H1 (cell line): ENCODE results near the gene BPIFB4. TPM values are rescaled to one million over a fixed set of nuclear protein-coding genes. Genes with fewer than 3 reads are reported as not detected.

Experiments
- CTCF ChIA-PET: fragments of 300-600 bp; sonication (Branson Sonifier 250); formaldehyde crosslinking; loops from one replicate; lab custom pipeline; 2021; ENCODE audit not compliant: partially characterized antibody; lab: Charles Lee
- POLR2A ChIA-PET: fragments of 300-600 bp; sonication (Branson Sonifier 250); formaldehyde crosslinking; loops from one replicate; lab custom pipeline; 2021; ENCODE audit warnings: inconsistent platforms; ENCODE audit not compliant: partially characterized antibody; lab: Charles Lee
- DNase-seq, 2 experiments: peaks; one replicate each; pipeline versions ENCODE4 v3.0.0 to v3.0.0-alpha.2; 2010 to 2022; ENCODE audit warnings: low spot score in 2 of 2, low read depth in 1 of 2, mixed read lengths in 1 of 2
- FAIRE-seq: peaks from 2 replicates; lab custom pipeline; 2011; peaks lifted over from hg19 to GRCh38; lab: Jason Lieb, UNC
- H2AFZ ChIP-seq: 2 replicates; pipeline ENCODE4 v1.8.1; 2012; ENCODE audit warnings: low read length, inconsistent platforms
- H2AK5ac ChIP-seq: 2 replicates; pipeline ENCODE4 v1.6.1; 2013; ENCODE audit warnings: low read depth, low read length
- H2BK120ac ChIP-seq: replicated peaks from 2 replicates; pipeline ENCODE3; 2013; ENCODE audit warnings: low read depth, low read length, inconsistent platforms
- H2BK12ac ChIP-seq: 2 replicates; pipeline ENCODE4 v1.6.1; 2013; ENCODE audit warnings: low read depth, low read length
- H2BK15ac ChIP-seq: 2 replicates; pipeline ENCODE4 v1.6.1; 2013; ENCODE audit warnings: low read length
- H2BK20ac ChIP-seq: 2 replicates; pipeline ENCODE4 v1.6.1; 2013; ENCODE audit warnings: low read length
- H2BK5ac ChIP-seq: 2 replicates; pipeline ENCODE4 v1.6.1; 2013; ENCODE audit warnings: low read depth, low read length
- H3K14ac ChIP-seq: 2 replicates; pipeline ENCODE4 v1.6.1; 2013; ENCODE audit warnings: inconsistent platforms; ENCODE audit not compliant: insufficient read length
- H3K18ac ChIP-seq: 2 replicates; pipeline ENCODE4 v1.6.1; 2013; ENCODE audit warnings: low read length; ENCODE audit errors: extremely low read depth
- H3K23ac ChIP-seq: 2 replicates; pipeline ENCODE4 v1.6.1; 2013; ENCODE audit warnings: inconsistent platforms; ENCODE audit not compliant: insufficient read length
- H3K23me2 ChIP-seq: 2 replicates; pipeline ENCODE4 v1.6.1; 2013; ENCODE audit warnings: low read depth, low read length
- H3K27ac ChIP-seq: 2 replicates; pipeline ENCODE4 v1.6.1; 2011; ENCODE audit warnings: low read depth, low read length, inconsistent platforms
- H3K27me3 ChIP-seq, 4 experiments: replicated peaks in 1 of 4; 1 replicate in 1 of 4; 2 replicates in 3 of 4; pipeline versions ENCODE4 v1.6.1 to v1.8.1; 2011 to 2013; ENCODE audit warnings: low read length in 3 of 4, mild to moderate bottlenecking in 3 of 4, inconsistent platforms in 2 of 4, mixed read lengths in 2 of 4, moderate library complexity in 1 of 4; ENCODE audit not compliant: control insufficient read depth in 3 of 4, insufficient read depth in 3 of 4; ENCODE audit errors: extremely low read depth in 1 of 4
- H3K36me3 ChIP-seq, 4 experiments: 2 replicates each; pipeline versions ENCODE4 v1.6.1 to v1.8.1; 2011 to 2013; ENCODE audit warnings: mild to moderate bottlenecking in 4 of 4, low read length in 3 of 4, moderate library complexity in 2 of 4, control low read depth in 1 of 4, inconsistent platforms in 1 of 4; ENCODE audit not compliant: insufficient read depth in 4 of 4, control insufficient read depth in 2 of 4
- H3K4ac ChIP-seq: replicated peaks from 2 replicates; pipeline ENCODE3; 2013; ENCODE audit warnings: low read length, low read depth, mixed read lengths, inconsistent platforms; ENCODE audit not compliant: insufficient read length
- H3K4me1 ChIP-seq, 4 experiments: replicated peaks in 1 of 4; 1 replicate in 1 of 4; 2 replicates in 3 of 4; pipeline versions ENCODE4 v1.6.1 to v1.8.1; 2011 to 2013; ENCODE audit warnings: low read length in 3 of 4, inconsistent platforms in 2 of 4, mixed read lengths in 1 of 4; ENCODE audit not compliant: insufficient read depth in 4 of 4, control insufficient read depth in 3 of 4
- H3K4me2 ChIP-seq, 2 experiments: 2 replicates each; pipeline versions ENCODE4 v1.6.1 to v1.8.1; 2011 to 2013; ENCODE audit warnings: low read depth in 2 of 2, low read length in 2 of 2, control low read depth in 1 of 2, inconsistent platforms in 1 of 2, mild to moderate bottlenecking in 1 of 2; ENCODE audit not compliant: insufficient read depth in 1 of 2
- H3K4me3 ChIP-seq, 4 experiments: fragments of 200-600, 300-600 bp in 1 of 4; sonication (generic), shearing (Covaris generic), sonication (Bioruptor Twin) in 1 of 4; 2 replicates each; pipeline versions ENCODE4 v1.5.1 to v1.8.1; 2011 to 2016; ENCODE audit warnings: low read length in 4 of 4, low read depth in 3 of 4, control low read depth in 2 of 4, inconsistent platforms in 2 of 4, mild to moderate bottlenecking in 2 of 4, mixed read lengths in 1 of 4, moderate library complexity in 1 of 4; ENCODE audit not compliant: insufficient read depth in 2 of 4; ENCODE audit errors: extremely low read depth in 1 of 4
- H3K56ac ChIP-seq: replicated peaks from 2 replicates; pipeline ENCODE3; 2013; ENCODE audit warnings: low read depth, mild to moderate bottlenecking, mixed read lengths, low read length, inconsistent platforms; ENCODE audit not compliant: insufficient read length
- H3K79me1 ChIP-seq: 2 replicates; pipeline ENCODE4 v1.6.1; 2013; ENCODE audit warnings: low read depth, low read length, control low read depth
- H3K79me2 ChIP-seq, 2 experiments: 2 replicates each; pipeline versions ENCODE4 v1.6.1 to v1.8.1; 2012 to 2013; ENCODE audit warnings: low read length in 2 of 2, mild to moderate bottlenecking in 2 of 2, inconsistent platforms in 1 of 2; ENCODE audit not compliant: insufficient read depth in 2 of 2, control insufficient read depth in 1 of 2
- H3K9ac ChIP-seq, 4 experiments: replicated peaks in 1 of 4; 1 replicate in 1 of 4; 2 replicates in 3 of 4; pipeline versions ENCODE4 v1.6.1 to v1.8.1; 2011 to 2013; ENCODE audit warnings: low read depth in 3 of 4, low read length in 3 of 4, control low read depth in 2 of 4, mild to moderate bottlenecking in 2 of 4, moderate library complexity in 2 of 4, inconsistent platforms in 1 of 4; ENCODE audit errors: extremely low read depth in 1 of 4
- H3K9me3 ChIP-seq, 2 experiments: 2 replicates each; pipeline versions ENCODE4 v1.6.1 to v1.8.1; 2012 to 2013; ENCODE audit warnings: mild to moderate bottlenecking in 2 of 2, moderate library complexity in 2 of 2, control low read depth in 1 of 2, inconsistent platforms in 1 of 2, low read depth in 1 of 2, low read length in 1 of 2, mixed read lengths in 1 of 2; ENCODE audit not compliant: insufficient read depth in 2 of 2
- H4K20me1 ChIP-seq, 2 experiments: replicated peaks in 1 of 2; 2 replicates each; pipeline versions ENCODE3 to v1.8.1; 2011 to 2013; ENCODE audit warnings: inconsistent platforms in 2 of 2, low read length in 2 of 2, mild to moderate bottlenecking in 1 of 2; ENCODE audit not compliant: insufficient read depth in 2 of 2, control insufficient read depth in 1 of 2
- H4K5ac ChIP-seq: 2 replicates; pipeline ENCODE4 v1.6.1; 2013; ENCODE audit warnings: low read length, low read depth, mixed read lengths, inconsistent platforms; ENCODE audit not compliant: insufficient read length
- H4K8ac ChIP-seq: 2 replicates; pipeline ENCODE4 v1.8.0; 2013; ENCODE audit warnings: mild to moderate bottlenecking, moderate library complexity, low read length, inconsistent platforms; ENCODE audit not compliant: insufficient read depth; ENCODE audit errors: extremely low read depth
- H4K91ac ChIP-seq: replicated peaks from 2 replicates; pipeline ENCODE3; 2013; ENCODE audit warnings: low read length, mixed read lengths, inconsistent platforms; ENCODE audit not compliant: insufficient read length
- BACH1 ChIP-seq: IDR thresholded peaks from 2 replicates; pipeline ENCODE4 v1.6.1; 2012; ENCODE audit warnings: low read length, improper control_type of control experiment
- CHD2 ChIP-seq: IDR thresholded peaks from 2 replicates; pipeline ENCODE4 v1.6.1; 2012; ENCODE audit warnings: low read length, improper control_type of control experiment
- EGR1 ChIP-seq: IDR thresholded peaks from 2 replicates; pipeline ENCODE4 v1.6.1; 2011; ENCODE audit warnings: low read depth, low read length, borderline replicate concordance
- JUND ChIP-seq: IDR thresholded peaks from 2 replicates; pipeline ENCODE4 v1.6.1; 2011; ENCODE audit warnings: mild to moderate bottlenecking, improper control_type of control experiment, low read length
- POU5F1 ChIP-seq: IDR thresholded peaks from 2 replicates; pipeline ENCODE4 v1.6.1; 2011; ENCODE audit warnings: low read depth, mild to moderate bottlenecking, low read length, moderate library complexity
- RBBP5 ChIP-seq: IDR thresholded peaks from 2 replicates; pipeline ENCODE4 v1.7.1; 2012; ENCODE audit warnings: low read depth, mild to moderate bottlenecking, inconsistent platforms, low read length, moderate library complexity, borderline replicate concordance
- SIX5 ChIP-seq: IDR thresholded peaks from 2 replicates; pipeline ENCODE4 v1.6.1; 2011; ENCODE audit warnings: mild to moderate bottlenecking, low read depth, low read length
- SRF ChIP-seq: IDR thresholded peaks from 2 replicates; pipeline ENCODE4 v1.6.1; 2011; ENCODE audit warnings: mild to moderate bottlenecking, low read depth, low read length, moderate library complexity
- SUZ12 ChIP-seq: fragments of 200-600 bp; sonication (generic); IDR thresholded peaks from 2 replicates; pipeline ENCODE4 v1.6.1; 2012; ENCODE audit warnings: mild to moderate bottlenecking, inconsistent platforms, low read length, moderate library complexity, mixed read lengths
- TAF1 ChIP-seq: IDR thresholded peaks from 2 replicates; pipeline ENCODE4 v1.6.1; 2011; ENCODE audit warnings: mild to moderate bottlenecking, low read depth, low read length
- TAF7 ChIP-seq: optimal IDR thresholded peaks from 2 replicates; pipeline ENCODE3; 2011; ENCODE audit warnings: low read depth, mild to moderate bottlenecking, inconsistent platforms, low read length, moderate library complexity, borderline replicate concordance
- TEAD4 ChIP-seq: IDR thresholded peaks from 2 replicates; pipeline ENCODE4 v1.6.1; 2012; ENCODE audit warnings: low read depth, low read length, inconsistent platforms, mixed read lengths
- USF2 ChIP-seq: IDR thresholded peaks from 2 replicates; pipeline ENCODE4 v1.6.1; 2011; ENCODE audit warnings: low read length, improper control_type of control experiment
- YY1 ChIP-seq: IDR thresholded peaks from 2 replicates; pipeline ENCODE4 v1.6.1; 2011; ENCODE audit warnings: low read depth, mild to moderate bottlenecking, low read length
- WGBS, 2 experiments: shearing (Covaris generic) in 1 of 2; methylation state at CpG; one replicate each; pipeline versions ENCODE4 v1.1.6 to v1.1.7; 2013 to 2015; ENCODE audit warnings: low lambda C conversion rate in 2 of 2, mixed read lengths in 2 of 2, inconsistent platforms in 1 of 2, low coverage in 1 of 2, missing lambda C conversion rate in 1 of 2; ENCODE audit not compliant: insufficient replicate concordance in 2 of 2, insufficient coverage in 1 of 2, insufficient read length in 1 of 2; ENCODE audit errors: extremely low coverage in 1 of 2, missing lambda C conversion rate in 1 of 2; 5-methylcytosine and 5-hydroxymethylcytosine counted together
- polyA plus RNA-seq, 7 experiments: library from polyadenylated mRNA; depleted of rRNA in 3 of 7; stranded (reverse) in 5 of 7; unstranded in 2 of 7; fragments of >200 nt in 5 of 7; fragments of 200-250 nt in 2 of 7; gene quantifications; 1 replicate in 5 of 7; 2 replicates in 1 of 7; 4 replicates in 1 of 7; pipeline versions ENCODE4 v1.2.1 to v1.2.3, GENCODE V29; 2011 to 2013; ENCODE audit warnings: missing spikeins in 2 of 7, mixed read lengths in 2 of 7
- total RNA-seq: library from RNA; stranded (reverse); fragmentation: NEBNext Ultra II Directional; extraction: Animal tissue kit (Norgen Biotek cat#: 25700); gene quantifications from 2 replicates; pipeline ENCODE4 v1.2.1, GENCODE V29; 2021

Gene BPIFB4
- total and polyA plus RNA-seq, 2 of the 8 experiments (the other 6 are each of a cell fraction or from before 2014, with no cell fraction given): not detected

- WGBS, 2 experiments: 100% methylated on average over 4 of the region's 5 CpGs; no CpG with 5 or more reads in 1 of the 2 experiments
- Histone ChIP-seq H4K20me1 (peaks cover 0 to 2% of the 10 kb centered on the region in 2 experiments), H3K4me1 (no peaks in the 10 kb centered on the region), H3K9ac (no peak overlapping the region), H3K79me1 (no peaks in the 10 kb centered on the region), H2BK15ac (no peak overlapping the region), H4K8ac (no peak overlapping the region), H3K23me2 (peaks cover 5% of the 10 kb centered on the region; the same call in 1 of the 2 replicates), H3K56ac (no peak overlapping the region), H3K4me3 (no peak overlapping the region), H3K79me2 (no peaks in the 10 kb centered on the region), H3K27ac (no peak overlapping the region), H2AFZ (no peak overlapping the region), H3K4ac (no peak overlapping the region), H4K91ac (no peak overlapping the region), H3K36me3 (no peaks in the 10 kb centered on the region), H3K23ac (no peak overlapping the region), H2BK5ac (no peak overlapping the region), H3K27me3 (no peaks in the 10 kb centered on the region), H3K9me3 (no peaks in the 10 kb centered on the region), H4K5ac (no peak overlapping the region), H2BK20ac (no peak overlapping the region), H2BK12ac (no peak overlapping the region), H3K4me2 (no peak overlapping the region), H2AK5ac (no peak overlapping the region), H2BK120ac (no peak overlapping the region), H3K14ac (no peak overlapping the region), H3K18ac (no peak overlapping the region)
- POLR2A ChIA-PET: no interaction called here
- FAIRE-seq (no peak), DNase-seq (no peak)
- CTCF ChIA-PET: interaction anchor here (0.6 to 2.0 kb wide), 7 partner anchors 9 to 787 kb away, joined by 3 to 7 read pairs (median 4); no protein-coding TSS in a partner anchor
- TF ChIP-seq POU5F1: no peak
- TF ChIP-seq CHD2: no peak
- no peak for TF ChIP-seq USF2
- TF ChIP-seq EGR1: no peak
- no peak for TF ChIP-seq SRF
- no peak for TF ChIP-seq TAF1
- no peak for TF ChIP-seq BACH1
- TF ChIP-seq JUND: no peak
- TF ChIP-seq SUZ12: no peak
- no peak for TF ChIP-seq TEAD4
- TF ChIP-seq RBBP5: no peak
- TF ChIP-seq YY1: no peak
- TF ChIP-seq TAF7: no peak
- no peak for TF ChIP-seq SIX5
Measured at GRCh38 chr20:33071198-33071597, 8.2 kb upstream of the BPIFB4 start.
